GM12878 (cell line): ENCODE results near the gene LRRIQ1. TPM values are rescaled to one million over a fixed set of nuclear protein-coding genes. Genes with fewer than 3 reads are reported as not detected.

Experiments
- ATAC-seq: fragments of 200-7000 bp; cut with Tn5 transposase; 3 replicates; pipeline ENCODE4 v1.9.1; 2020; ENCODE audit warnings: mild to moderate bottlenecking, moderate library complexity
- BruUV-seq: library from RNA; stranded (reverse); fragments of 400-500 nt; replicated peaks from 2 replicates; lab custom pipeline; 2021; lab: Mats Ljungman, UMichigan
- CTCF ChIA-PET: fragments of 300-600 bp; sonication (Branson Sonifier 250); formaldehyde crosslinking; extraction: SDS; loops from one replicate; lab custom pipeline; 2021; ENCODE audit warnings: inconsistent platforms; lab: Yijun Ruan, JAX
- POLR2A ChIA-PET: fragments of 350-600 bp; formaldehyde crosslinking; extraction: SDS; loops from one replicate; lab custom pipeline; 2021; ENCODE audit warnings: inconsistent platforms; lab: Charles Lee
- RAD21 ChIA-PET: fragments of 300-600 bp; sonication (Branson Sonifier 250); formaldehyde crosslinking; loops from one replicate; lab custom pipeline; 2023; ENCODE audit warnings: antibody characterized with exemption; ENCODE audit not compliant: unreplicated experiment; lab: Charles Lee
- SMC1A ChIA-PET: fragments of 300-600 bp; sonication (Branson Sonifier 250); formaldehyde crosslinking; loops from one replicate; lab custom pipeline; 2023; ENCODE audit not compliant: unreplicated experiment, uncharacterized antibody; lab: Charles Lee
- DNase-seq: peaks from one replicate; pipeline ENCODE4 v3.0.0-alpha.2; 2011; ENCODE audit warnings: low read depth, low spot score
- FAIRE-seq: peaks from 3 replicates; lab custom pipeline; 2011; peaks lifted over from hg19 to GRCh38; lab: Jason Lieb, UNC
- H2AFZ ChIP-seq: 2 replicates; pipeline ENCODE4 v1.6.0; 2011; ENCODE audit warnings: low read depth, low read length, control low read depth; ENCODE audit not compliant: control insufficient read depth
- H3K27ac ChIP-seq: 2 replicates; pipeline ENCODE4 v1.5.1; 2011; ENCODE audit warnings: control low read depth; ENCODE audit not compliant: control insufficient read depth, insufficient read depth
- H3K27me3 ChIP-seq, 2 experiments: replicated peaks in 1 of 2; 2 replicates each; pipeline versions ENCODE4 v1.6.0 to v1.6.1; 2011; ENCODE audit warnings: low read length in 1 of 2; ENCODE audit not compliant: control insufficient read depth in 2 of 2, insufficient read depth in 2 of 2
- H3K36me3 ChIP-seq, 2 experiments: 2 replicates each; pipeline ENCODE4 v1.5.1; 2011; ENCODE audit warnings: low read length in 1 of 2; ENCODE audit not compliant: control insufficient read depth in 2 of 2, insufficient read depth in 2 of 2
- H3K4me1 ChIP-seq: 2 replicates; pipeline ENCODE4 v1.6.1; 2011; ENCODE audit warnings: mild to moderate bottlenecking, low read length, moderate library complexity, mixed read lengths; ENCODE audit not compliant: control insufficient read depth, insufficient read depth
- H3K4me2 ChIP-seq: 2 replicates; pipeline ENCODE4 v1.6.0; 2011; ENCODE audit warnings: control low read depth; ENCODE audit not compliant: control insufficient read depth, insufficient read depth
- H3K4me3 ChIP-seq: fragments of 200-600 bp; sonication (generic); 2 replicates; pipeline ENCODE4 v1.5.1; 2016
- H3K79me2 ChIP-seq: 2 replicates; pipeline ENCODE4 v1.6.0; 2011; ENCODE audit warnings: low read length; ENCODE audit not compliant: control insufficient read depth, insufficient read depth
- H3K9ac ChIP-seq: 2 replicates; pipeline ENCODE4 v1.8.0; 2011; ENCODE audit warnings: low read length, control low read depth, mixed read lengths; ENCODE audit not compliant: control insufficient read depth, insufficient read depth
- H3K9me3 ChIP-seq: replicated peaks from 3 replicates; pipeline ENCODE4 v1.5.1; 2011; ENCODE audit warnings: mild to moderate bottlenecking, low read length; ENCODE audit not compliant: control insufficient read depth, insufficient read depth
- H4K20me1 ChIP-seq: 2 replicates; pipeline ENCODE4 v1.6.0; 2011; ENCODE audit not compliant: control insufficient read depth, insufficient read depth
- ATF7 ChIP-seq: fragments of 450-650 bp; IDR thresholded peaks from 2 replicates; pipeline ENCODE4 v1.6.1; 2016; ENCODE audit warnings: low read depth, mild to moderate bottlenecking
- CBX3 ChIP-seq: fragments of 200-600 bp; sonication (generic); IDR thresholded peaks from 2 replicates; pipeline ENCODE4 v1.6.1; 2016; ENCODE audit warnings: low read depth, borderline replicate concordance
- EED ChIP-seq: sonication (generic); IDR thresholded peaks from 2 replicates; pipeline ENCODE4 v1.6.1; 2016; ENCODE audit warnings: antibody characterized with exemption, low read depth
- IKZF1 ChIP-seq: fragments of 450-650 bp; conservative IDR thresholded peaks from 2 replicates; pipeline ENCODE4 v1.6.1; 2017; ENCODE audit warnings: antibody characterized with exemption, mild to moderate bottlenecking
- NFXL1 ChIP-seq: fragments of 450-650 bp; IDR thresholded peaks from 2 replicates; pipeline ENCODE4 v1.6.1; 2017; ENCODE audit warnings: antibody characterized with exemption, mild to moderate bottlenecking, borderline replicate concordance
- PML ChIP-seq: IDR thresholded peaks from 2 replicates; pipeline ENCODE4 v1.6.1; 2012; ENCODE audit warnings: low read length, inconsistent platforms
- RAD51 ChIP-seq: fragments of 450-650 bp; IDR thresholded peaks from 2 replicates; pipeline ENCODE4 v1.6.1; 2016; ENCODE audit warnings: moderate library complexity, mild to moderate bottlenecking, inconsistent platforms
- SMC3 ChIP-seq: IDR thresholded peaks from 2 replicates; pipeline ENCODE4 v1.6.1; 2011; ENCODE audit warnings: low read length, improper control_type of control experiment, borderline replicate concordance
- TARDBP ChIP-seq: IDR thresholded peaks from 2 replicates; pipeline ENCODE4 v1.6.1; 2016; ENCODE audit warnings: borderline replicate concordance
- in situ Hi-C: fragments of 300-500 bp; cut with MboI; formaldehyde crosslinking; loops from 9 replicates; pipeline ENCODE4 v1.14.3; 2018; ENCODE audit warnings: mixed read lengths
- intact Hi-C: fragments of 100-400 bp; cut with micrococcal nuclease; formaldehyde crosslinking; loops from one replicate; pipeline ENCODE4 v1.14.2; 2022; ENCODE audit not compliant: unreplicated experiment
- polyA plus RNA-seq, 11 experiments: library from polyadenylated mRNA; depleted of rRNA in 4 of 11; unstranded in 6 of 11; stranded (reverse) in 5 of 11; fragments of >200 nt; fragmentation: Nextera tagmentation in 4 of 11; fragmentation: Illumina TruSeq in 1 of 11; extraction: Ambion mirVana in 4 of 11; extraction: Trizol in 1 of 11; gene quantifications; 1 replicate in 1 of 11; 2 replicates in 10 of 11; pipeline versions ENCODE4 v1.2.1 to v1.2.3, GENCODE V29; 2011 to 2016; ENCODE audit warnings: inconsistent platforms in 2 of 11, missing spikeins in 2 of 11, low read depth in 1 of 11
- total RNA-seq, 4 experiments: library from RNA; depleted of rRNA in 3 of 4; stranded (reverse); fragments of >200 nt in 3 of 4; fragmentation: Illumina TruSeq in 1 of 4; extraction: Trizol in 1 of 4; gene quantifications; 2 replicates each; pipeline versions ENCODE4 v1.2.1 to v1.2.3, GENCODE V29; 2013 to 2021
- TF ChIP-seq, protein P1 (sequence below): IDR thresholded peaks from 2 replicates; pipeline ENCODE4 v1.6.1; 2011; ENCODE audit warnings: borderline replicate concordance, low read depth, mild to moderate bottlenecking, moderate library complexity, low read length; ENCODE audit not compliant: insufficient read depth, poor library complexity, severe bottlenecking
- TF ChIP-seq, protein P2 (sequence below): fragments of 450-650 bp; formaldehyde crosslinking; IDR thresholded peaks from 2 replicates; pipeline ENCODE4 v1.4.0; 2022; ENCODE audit warnings: mild to moderate bottlenecking, moderate library complexity
- TF ChIP-seq, protein P3 (sequence below): IDR thresholded peaks from 2 replicates; pipeline ENCODE4 v1.6.1; 2012; ENCODE audit warnings: mild to moderate bottlenecking, low read depth, low read length
- TF ChIP-seq, protein P4 (sequence below): fragments of 450-650 bp; IDR thresholded peaks from 2 replicates; pipeline ENCODE4 v1.6.1; 2017; ENCODE audit warnings: mild to moderate bottlenecking, moderate library complexity

The LRRIQ1 gene
- total and polyA plus RNA-seq, 10 of the 15 experiments (the other 5 are each of a cell fraction or from before 2014, with no cell fraction given) = 0.14 to 0.45 (median 0.37) TPM; not detected in 4

DNA sequence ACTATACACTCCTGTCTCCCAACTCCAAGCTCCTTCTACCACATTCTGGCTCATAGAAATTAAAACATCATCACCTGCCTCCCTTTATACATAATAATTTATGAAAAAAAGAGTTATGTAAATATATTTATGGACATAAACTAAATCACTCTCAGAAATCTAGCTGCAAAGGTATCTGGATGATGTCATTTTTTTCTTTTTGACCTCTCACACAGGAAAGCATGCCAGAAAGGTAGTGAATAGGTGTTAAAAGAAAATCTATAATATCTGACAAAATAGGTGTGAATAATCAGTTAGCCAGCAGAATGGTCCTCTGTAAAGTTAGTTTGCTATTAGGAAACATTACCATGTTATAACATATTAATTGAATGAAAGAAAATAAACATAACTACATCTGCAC, 7.7 kb downstream of the LRRIQ1 start:
- no peaks in the 10 kb centered on the region for H3K27me3 ChIP-seq
- no peak overlapping the region for H3K27ac ChIP-seq
- CTCF ChIA-PET = no interaction called here
- no peak overlapping the region for H3K4me3 ChIP-seq
- H3K36me3 ChIP-seq = no peaks in the 10 kb centered on the region
- FAIRE-seq (no peak), DNase-seq (no peak), ATAC-seq (no peak)
- no TSS peak for BruUV-seq
- POLR2A ChIA-PET = no interaction called here
- no peak overlapping the region for H2AFZ ChIP-seq
- H4K20me1 ChIP-seq = no peaks in the 10 kb centered on the region
- no peaks in the 10 kb centered on the region for H3K9me3 ChIP-seq
- H3K9ac ChIP-seq = no peak overlapping the region
- intact Hi-C loops (no loop called here), in situ Hi-C loops (no loop called here)
- SMC1A ChIA-PET = interaction anchor here (0.7 kb wide), 1 partner anchor 141 kb away, joined by 3 read pairs; no protein-coding TSS in a partner anchor
- H3K4me2 ChIP-seq = no peak overlapping the region
- no peaks in the 10 kb centered on the region for H3K4me1 ChIP-seq
- H3K79me2 ChIP-seq = no peaks in the 10 kb centered on the region
- RAD21 ChIA-PET = interaction anchor here (1.0 kb wide), 1 partner anchor 15 kb away, joined by 3 read pairs; no protein-coding TSS in a partner anchor
- TF ChIP-seq, protein P1, sequence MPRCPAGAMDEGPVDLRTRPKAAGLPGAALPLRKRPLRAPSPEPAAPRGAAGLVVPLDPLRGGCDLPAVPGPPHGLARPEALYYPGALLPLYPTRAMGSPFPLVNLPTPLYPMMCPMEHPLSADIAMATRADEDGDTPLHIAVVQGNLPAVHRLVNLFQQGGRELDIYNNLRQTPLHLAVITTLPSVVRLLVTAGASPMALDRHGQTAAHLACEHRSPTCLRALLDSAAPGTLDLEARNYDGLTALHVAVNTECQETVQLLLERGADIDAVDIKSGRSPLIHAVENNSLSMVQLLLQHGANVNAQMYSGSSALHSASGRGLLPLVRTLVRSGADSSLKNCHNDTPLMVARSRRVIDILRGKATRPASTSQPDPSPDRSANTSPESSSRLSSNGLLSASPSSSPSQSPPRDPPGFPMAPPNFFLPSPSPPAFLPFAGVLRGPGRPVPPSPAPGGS = no peak
- TF ChIP-seq CBX3 (no peak), RAD51 (no peak), TARDBP (no peak), NFXL1 (no peak), IKZF1 (no peak), SMC3 (no peak), EED (no peak), PML (no peak), ATF7 (no peak)
- TF ChIP-seq, protein P2, sequence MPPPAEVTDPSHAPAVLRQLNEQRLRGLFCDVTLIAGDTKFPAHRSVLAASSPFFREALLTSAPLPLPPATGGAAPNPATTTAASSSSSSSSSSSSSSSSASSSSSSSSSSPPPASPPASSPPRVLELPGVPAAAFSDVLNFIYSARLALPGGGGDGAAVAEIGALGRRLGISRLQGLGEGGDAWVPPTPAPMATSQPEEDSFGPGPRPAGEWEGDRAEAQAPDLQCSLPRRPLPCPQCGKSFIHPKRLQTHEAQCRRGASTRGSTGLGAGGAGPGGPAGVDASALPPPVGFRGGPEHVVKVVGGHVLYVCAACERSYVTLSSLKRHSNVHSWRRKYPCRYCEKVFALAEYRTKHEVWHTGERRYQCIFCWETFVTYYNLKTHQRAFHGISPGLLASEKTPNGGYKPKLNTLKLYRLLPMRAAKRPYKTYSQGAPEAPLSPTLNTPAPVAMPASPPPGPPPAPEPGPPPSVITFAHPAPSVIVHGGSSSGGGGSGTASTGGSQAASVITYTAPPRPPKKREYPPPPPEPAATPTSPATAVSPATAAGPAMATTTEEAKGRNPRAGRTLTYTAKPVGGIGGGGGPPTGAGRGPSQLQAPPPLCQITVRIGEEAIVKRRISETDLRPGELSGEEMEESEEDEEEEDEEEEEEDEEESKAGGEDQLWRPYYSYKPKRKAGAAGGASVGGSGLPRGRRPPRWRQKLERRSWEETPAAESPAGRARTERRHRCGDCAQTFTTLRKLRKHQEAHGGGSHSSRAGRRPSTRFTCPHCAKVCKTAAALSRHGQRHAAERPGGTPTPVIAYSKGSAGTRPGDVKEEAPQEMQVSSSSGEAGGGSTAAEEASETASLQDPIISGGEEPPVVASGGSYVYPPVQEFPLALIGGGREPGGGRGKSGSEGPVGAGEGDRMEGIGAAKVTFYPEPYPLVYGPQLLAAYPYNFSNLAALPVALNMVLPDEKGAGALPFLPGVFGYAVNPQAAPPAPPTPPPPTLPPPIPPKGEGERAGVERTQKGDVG (CRISPR knock-in tag) = no peak
- TF ChIP-seq, protein P3, sequence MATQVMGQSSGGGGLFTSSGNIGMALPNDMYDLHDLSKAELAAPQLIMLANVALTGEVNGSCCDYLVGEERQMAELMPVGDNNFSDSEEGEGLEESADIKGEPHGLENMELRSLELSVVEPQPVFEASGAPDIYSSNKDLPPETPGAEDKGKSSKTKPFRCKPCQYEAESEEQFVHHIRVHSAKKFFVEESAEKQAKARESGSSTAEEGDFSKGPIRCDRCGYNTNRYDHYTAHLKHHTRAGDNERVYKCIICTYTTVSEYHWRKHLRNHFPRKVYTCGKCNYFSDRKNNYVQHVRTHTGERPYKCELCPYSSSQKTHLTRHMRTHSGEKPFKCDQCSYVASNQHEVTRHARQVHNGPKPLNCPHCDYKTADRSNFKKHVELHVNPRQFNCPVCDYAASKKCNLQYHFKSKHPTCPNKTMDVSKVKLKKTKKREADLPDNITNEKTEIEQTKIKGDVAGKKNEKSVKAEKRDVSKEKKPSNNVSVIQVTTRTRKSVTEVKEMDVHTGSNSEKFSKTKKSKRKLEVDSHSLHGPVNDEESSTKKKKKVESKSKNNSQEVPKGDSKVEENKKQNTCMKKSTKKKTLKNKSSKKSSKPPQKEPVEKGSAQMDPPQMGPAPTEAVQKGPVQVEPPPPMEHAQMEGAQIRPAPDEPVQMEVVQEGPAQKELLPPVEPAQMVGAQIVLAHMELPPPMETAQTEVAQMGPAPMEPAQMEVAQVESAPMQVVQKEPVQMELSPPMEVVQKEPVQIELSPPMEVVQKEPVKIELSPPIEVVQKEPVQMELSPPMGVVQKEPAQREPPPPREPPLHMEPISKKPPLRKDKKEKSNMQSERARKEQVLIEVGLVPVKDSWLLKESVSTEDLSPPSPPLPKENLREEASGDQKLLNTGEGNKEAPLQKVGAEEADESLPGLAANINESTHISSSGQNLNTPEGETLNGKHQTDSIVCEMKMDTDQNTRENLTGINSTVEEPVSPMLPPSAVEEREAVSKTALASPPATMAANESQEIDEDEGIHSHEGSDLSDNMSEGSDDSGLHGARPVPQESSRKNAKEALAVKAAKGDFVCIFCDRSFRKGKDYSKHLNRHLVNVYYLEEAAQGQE = no peak
- TF ChIP-seq, protein P4, sequence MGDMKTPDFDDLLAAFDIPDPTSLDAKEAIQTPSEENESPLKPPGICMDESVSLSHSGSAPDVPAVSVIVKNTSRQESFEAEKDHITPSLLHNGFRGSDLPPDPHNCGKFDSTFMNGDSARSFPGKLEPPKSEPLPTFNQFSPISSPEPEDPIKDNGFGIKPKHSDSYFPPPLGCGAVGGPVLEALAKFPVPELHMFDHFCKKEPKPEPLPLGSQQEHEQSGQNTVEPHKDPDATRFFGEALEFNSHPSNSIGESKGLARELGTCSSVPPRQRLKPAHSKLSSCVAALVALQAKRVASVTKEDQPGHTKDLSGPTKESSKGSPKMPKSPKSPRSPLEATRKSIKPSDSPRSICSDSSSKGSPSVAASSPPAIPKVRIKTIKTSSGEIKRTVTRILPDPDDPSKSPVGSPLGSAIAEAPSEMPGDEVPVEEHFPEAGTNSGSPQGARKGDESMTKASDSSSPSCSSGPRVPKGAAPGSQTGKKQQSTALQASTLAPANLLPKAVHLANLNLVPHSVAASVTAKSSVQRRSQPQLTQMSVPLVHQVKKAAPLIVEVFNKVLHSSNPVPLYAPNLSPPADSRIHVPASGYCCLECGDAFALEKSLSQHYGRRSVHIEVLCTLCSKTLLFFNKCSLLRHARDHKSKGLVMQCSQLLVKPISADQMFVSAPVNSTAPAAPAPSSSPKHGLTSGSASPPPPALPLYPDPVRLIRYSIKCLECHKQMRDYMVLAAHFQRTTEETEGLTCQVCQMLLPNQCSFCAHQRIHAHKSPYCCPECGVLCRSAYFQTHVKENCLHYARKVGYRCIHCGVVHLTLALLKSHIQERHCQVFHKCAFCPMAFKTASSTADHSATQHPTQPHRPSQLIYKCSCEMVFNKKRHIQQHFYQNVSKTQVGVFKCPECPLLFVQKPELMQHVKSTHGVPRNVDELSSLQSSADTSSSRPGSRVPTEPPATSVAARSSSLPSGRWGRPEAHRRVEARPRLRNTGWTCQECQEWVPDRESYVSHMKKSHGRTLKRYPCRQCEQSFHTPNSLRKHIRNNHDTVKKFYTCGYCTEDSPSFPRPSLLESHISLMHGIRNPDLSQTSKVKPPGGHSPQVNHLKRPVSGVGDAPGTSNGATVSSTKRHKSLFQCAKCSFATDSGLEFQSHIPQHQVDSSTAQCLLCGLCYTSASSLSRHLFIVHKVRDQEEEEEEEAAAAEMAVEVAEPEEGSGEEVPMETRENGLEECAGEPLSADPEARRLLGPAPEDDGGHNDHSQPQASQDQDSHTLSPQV = no peak
